Measurements from ENCODE around the gene SLC9A3.
"Not testable (repeated sequence)": the region's sequence is repeated elsewhere in the genome, so short reads cannot be mapped to it uniquely, and the experiment has no call there.

SLC9A3 gene

GRCh38 chr5:474232-474839, 49.9 kb downstream of the SLC9A3 start:
- DNase-seq: not testable (repeated sequence)

GRCh38 chr5:473551-474192, 50.6 kb downstream of the SLC9A3 start:
- DNase-seq: peak in 1 of 2 experiments; percentile 41

GRCh38 chr5:472656-473550, 51.3 kb downstream of the SLC9A3 start:
- peak; percentile 51 to 70 for DNase-seq

GRCh38 chr5:472076-472655, 52.1 kb downstream of the SLC9A3 start:
- no peak for DNase-seq

DNA sequence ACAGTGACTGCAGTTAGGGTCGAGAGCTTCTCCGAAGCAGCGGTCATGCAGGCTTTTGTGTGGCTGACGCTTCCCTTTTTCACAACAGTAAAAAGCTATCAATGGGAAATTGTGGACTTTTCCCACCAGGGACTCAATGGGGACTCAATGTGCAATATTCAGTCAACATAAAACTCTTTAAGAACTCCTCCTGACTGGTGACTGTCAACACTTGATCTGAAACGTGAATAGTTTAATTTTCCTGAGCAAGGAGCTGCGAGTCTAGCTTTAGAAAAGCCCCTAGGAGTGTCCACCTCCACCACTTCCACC, 52.5 kb downstream of the SLC9A3 start:
- DNase-seq: no peak

DNA sequence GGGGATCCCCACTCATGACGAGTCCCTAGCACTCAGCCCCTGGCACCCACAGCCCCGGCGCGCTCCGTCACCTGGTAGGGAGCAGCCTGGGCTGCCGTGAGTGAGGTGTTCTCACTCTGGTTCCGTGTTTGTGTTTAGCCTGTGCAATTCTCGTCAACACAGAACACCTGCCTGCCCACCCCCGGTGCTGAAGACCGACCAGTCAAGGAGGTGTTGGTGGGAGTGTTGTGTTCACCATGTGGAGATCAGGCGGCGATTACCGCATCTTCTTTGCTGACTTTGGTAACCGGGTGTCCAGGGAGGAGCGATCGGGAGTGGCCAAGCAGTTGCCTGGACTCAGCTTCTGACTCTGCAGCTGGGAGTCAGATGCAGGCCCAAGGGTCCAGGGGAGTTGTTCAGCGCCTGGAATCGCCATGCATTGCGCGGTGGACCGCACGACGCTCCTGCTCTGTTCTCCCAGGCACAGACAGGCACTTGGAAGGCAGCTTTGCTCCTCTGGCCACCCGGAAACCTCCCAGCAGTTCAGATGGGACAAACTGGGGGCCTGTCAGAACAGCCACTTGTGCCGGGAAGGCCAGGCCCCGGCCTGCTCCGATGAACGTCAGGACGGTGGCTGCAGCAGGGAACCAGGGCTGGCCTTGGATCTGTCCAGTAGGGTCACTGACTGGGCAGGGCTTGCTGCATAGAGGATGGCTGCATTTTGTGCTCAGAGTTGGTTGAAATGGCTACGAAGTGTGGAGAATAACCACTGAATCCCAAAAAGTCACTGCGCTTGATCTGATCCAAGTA, 53.1 kb downstream of the SLC9A3 start:
- DNase-seq: no peak

DNA sequence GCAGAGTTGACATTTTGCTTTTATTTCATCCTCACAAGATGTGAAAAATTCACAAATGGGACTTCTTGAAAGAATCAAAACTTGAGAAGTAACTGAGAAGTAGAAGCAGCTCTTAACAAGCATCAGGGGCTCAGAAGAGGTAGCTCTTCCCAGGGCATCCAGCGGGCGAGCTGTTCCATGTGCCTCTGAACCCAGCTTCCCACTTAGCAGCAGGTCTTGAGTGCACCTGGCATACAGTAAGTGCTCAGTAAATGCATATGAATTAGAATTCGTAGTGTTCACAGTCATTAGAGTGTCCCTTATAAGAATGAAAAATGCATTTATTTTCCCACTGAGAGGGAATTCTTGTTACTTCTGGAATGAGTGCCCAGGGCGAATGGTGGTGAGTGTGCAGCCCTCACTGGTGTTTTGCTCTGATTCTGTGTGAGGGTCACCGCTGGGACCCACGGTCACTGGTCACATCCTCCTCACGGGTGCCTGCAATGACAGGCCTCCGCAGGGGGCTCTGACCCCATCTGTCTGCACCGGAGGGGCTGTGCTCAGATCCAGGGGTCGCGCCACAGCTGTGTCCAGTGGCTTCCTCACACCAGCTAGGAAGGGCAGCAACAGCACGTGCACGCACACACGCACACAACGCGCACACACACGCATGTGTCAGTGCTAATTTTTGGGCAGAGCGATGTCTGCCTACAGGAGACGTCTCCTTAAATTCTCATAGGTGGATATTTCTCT, 54.3 kb downstream of the SLC9A3 start:
- DNase-seq: no peak

- no peak for DNase-seq
Measured at GRCh38 chr5:468401-468800, 55.8 kb downstream of the SLC9A3 start.

DNA sequence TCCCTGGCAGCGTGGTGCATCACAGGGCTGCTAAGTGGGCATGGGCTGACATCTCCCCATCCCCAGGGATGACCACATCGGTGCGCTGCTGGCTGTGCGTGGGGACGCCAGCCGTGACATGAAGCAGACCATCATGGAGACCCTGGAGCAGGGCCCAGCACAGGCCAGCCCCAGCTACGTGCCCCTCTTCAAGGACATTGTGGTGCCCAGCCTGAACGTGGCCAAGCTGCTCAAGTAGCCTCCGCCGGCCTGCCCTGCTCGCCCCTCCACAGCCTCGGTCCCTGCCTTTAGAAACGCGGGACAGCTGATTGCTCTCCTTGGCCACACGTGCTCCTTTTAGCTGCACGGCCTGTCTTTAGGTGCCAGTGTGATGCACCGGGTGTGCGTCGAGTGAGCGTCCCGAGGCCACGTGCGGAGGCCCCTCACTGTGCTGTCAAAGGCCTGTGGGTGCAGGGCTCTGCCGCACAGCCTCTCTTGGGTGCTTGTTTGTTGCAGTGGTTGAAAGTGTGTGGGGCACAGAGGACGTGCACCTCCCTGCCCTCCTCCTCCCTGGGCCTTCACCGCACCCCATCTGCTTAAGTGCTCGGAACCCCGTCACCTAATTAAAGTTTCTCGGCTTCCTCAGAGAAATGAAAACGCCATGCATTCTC, 57.5 kb downstream of the SLC9A3 start:
- DNase-seq: no peak

GRCh38 chr5:465591-466403, 58.5 kb downstream of the SLC9A3 start:
- DNase-seq: no peak

- no peak for DNase-seq
Measured at GRCh38 chr5:464843-465590, 59.2 kb downstream of the SLC9A3 start.

DNA sequence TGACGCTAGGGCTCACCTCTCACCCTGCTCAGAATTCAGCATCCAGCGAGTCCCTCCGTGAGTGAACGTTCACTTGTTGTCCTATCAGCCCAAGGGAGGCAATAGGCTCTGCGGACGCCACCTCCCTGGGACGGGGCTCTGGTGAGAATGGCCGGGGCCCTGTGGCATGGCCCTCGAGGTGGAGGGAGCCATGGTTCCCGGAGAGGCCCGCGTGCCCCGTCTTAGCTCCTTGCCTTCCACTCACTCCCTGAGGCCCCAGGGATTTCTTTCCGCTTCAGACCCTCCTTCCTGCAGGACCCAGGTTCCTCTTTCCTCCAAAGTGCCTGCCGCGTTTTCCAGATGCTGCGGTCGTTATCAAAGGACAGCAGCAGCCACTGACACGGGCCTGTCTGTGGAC, 59.8 kb downstream of the SLC9A3 start:
- DNase-seq: no peak

- DNase-seq: no peak
Measured at GRCh38 chr5:463952-464351, 60.3 kb downstream of the SLC9A3 start.

DNA sequence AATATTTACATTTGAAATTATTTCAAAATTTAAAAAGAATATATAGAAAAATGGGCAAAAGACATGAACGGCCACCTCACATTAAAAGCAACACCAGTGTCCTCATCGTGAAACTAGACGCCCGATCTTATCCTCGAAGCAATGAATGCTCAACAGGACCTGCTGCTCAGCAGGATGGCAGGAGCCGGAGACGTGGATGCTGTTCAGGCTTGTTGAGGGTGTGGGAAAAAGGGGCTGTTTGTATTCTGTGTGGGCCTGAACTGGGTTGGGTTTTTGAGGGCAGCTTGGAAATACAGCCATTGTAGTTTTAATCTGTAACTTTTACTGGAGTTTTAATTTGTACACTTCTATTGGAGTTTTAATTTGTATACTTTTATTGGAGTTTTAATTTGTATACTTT, 60.9 kb downstream of the SLC9A3 start:
- no peak for DNase-seq

DNA sequence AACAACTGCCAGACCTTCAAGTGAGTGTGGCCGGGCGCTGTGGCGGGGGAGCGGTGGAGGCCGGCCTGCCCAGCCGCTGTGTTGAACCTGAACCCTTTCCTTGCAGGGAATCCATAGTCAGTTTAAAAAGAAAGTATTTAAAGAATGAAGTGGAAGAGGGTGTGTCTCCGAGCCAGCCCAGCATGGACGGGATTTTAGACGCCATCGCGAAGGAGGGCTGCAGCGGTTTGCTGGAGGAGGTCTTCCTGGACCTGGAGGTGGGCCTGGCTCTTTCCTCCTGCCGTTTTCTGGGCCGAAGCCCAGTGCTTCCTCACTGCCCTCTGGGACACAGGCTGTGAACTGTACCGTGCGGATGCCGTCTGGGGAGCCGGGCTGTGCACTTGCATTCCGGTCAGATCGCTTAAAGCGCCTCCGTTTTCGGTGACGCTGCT, 62.2 kb downstream of the SLC9A3 start:
- DNase-seq: no peak

- DNase-seq: no peak
Measured at GRCh38 chr5:460273-460625, 64.0 kb downstream of the SLC9A3 start.

DNA sequence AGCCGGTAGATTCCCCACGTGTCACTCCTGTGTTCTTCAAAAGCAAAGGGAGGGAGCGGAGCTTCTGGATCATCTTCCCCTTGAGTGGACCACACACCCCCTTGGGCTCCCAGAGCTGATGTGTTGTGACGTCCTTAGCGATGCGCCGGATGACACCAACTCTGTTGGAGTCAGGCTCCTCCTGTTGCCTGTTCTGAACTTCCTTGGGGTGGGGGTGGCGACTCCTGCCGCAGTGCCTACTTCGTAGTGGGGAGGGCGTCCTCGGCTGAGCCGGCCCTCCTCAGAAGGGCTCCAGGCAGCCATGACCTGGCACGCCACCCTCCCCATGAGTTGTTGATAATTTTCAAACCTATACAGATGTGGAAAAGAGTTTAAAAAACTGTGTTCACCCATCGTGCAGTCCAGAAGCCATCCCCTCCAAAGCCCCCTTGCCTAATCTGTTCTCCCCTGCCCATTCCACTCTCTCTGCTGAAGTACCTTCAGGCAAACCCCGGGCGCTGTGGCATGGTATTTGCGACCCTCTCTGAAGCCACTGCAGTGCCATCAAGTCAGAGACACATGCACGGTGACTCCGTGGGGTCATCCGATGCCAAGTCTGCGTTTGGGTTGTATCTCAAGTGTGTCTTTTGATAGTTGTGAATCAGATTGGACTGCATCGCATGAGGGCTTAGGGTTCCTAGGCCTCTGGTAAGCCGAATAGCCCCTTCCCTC, 64.5 kb downstream of the SLC9A3 start:
- DNase-seq: no peak

GRCh38 chr5:458547-459353, 65.5 kb downstream of the SLC9A3 start:
- no peak for DNase-seq
